Measurements from ENCODE around the gene C3orf52.

C3orf52 gene

DNA sequence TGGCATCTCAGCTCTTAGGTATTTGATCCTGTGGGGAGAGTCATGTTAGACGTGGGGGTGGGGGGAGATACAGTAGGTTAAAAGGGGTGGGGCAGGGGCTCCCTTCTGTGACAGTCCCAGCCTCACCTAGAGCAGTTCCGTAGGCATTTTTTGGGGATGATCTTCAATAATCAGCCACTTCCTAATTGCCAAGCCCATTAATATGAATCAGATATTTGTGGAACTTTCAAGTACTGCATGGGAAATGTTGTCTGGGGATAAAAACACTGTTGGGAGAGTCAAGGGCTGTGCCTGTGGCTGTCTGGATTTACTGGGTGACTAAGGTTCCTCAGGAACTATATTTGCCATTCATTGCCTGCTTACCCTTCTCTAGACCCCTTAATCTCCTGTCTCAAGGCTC is 9.5 kb downstream of the C3orf52 start:
- DNase-seq (ENCODE audit: extremely low read depth, low read depth): no peak

GRCh38 chr3:112096176-112096575 is 10.0 kb downstream of the C3orf52 start:
- TF ChIP-seq, protein P1, sequence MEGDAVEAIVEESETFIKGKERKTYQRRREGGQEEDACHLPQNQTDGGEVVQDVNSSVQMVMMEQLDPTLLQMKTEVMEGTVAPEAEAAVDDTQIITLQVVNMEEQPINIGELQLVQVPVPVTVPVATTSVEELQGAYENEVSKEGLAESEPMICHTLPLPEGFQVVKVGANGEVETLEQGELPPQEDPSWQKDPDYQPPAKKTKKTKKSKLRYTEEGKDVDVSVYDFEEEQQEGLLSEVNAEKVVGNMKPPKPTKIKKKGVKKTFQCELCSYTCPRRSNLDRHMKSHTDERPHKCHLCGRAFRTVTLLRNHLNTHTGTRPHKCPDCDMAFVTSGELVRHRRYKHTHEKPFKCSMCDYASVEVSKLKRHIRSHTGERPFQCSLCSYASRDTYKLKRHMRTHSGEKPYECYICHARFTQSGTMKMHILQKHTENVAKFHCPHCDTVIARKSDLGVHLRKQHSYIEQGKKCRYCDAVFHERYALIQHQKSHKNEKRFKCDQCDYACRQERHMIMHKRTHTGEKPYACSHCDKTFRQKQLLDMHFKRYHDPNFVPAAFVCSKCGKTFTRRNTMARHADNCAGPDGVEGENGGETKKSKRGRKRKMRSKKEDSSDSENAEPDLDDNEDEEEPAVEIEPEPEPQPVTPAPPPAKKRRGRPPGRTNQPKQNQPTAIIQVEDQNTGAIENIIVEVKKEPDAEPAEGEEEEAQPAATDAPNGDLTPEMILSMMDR (IDR thresholded peaks at IDR 0.05; ENCODE audit: low read depth, low read length): no peak
- DNase-seq (ENCODE audit: extremely low read depth, low read depth): no peak

More for the DNA sequence above, 9.5 kb downstream of the C3orf52 start:
- TF ChIP-seq, protein P1 (IDR thresholded peaks at IDR 0.05; ENCODE audit: low read depth, low read length): no peak

- DNase-seq (ENCODE audit: extremely low read depth, low read depth): peak; percentile 88
- TF ChIP-seq, protein P1 (IDR thresholded peaks at IDR 0.05; ENCODE audit: low read depth, low read length): no peak
Measured at GRCh38 chr3:112097378-112097777, 11.2 kb downstream of the C3orf52 start.

GRCh38 chr3:112101916-112102315 is 15.7 kb downstream of the C3orf52 start:
- no peak for DNase-seq (ENCODE audit: extremely low read depth, low read depth)
- TF ChIP-seq, protein P1 (IDR thresholded peaks at IDR 0.05; ENCODE audit: low read depth, low read length): no peak

- DNase-seq (ENCODE audit: extremely low read depth, low read depth): no peak
- TF ChIP-seq, protein P1 (IDR thresholded peaks at IDR 0.05; ENCODE audit: low read depth, low read length): no peak
Measured at GRCh38 chr3:112104774-112105173, 18.6 kb downstream of the C3orf52 start.

GRCh38 chr3:112109322-112109721 is 23.1 kb downstream of the C3orf52 start:
- DNase-seq (ENCODE audit: extremely low read depth, low read depth): no peak
- TF ChIP-seq, protein P1 (IDR thresholded peaks at IDR 0.05; ENCODE audit: low read depth, low read length): no peak

DNA sequence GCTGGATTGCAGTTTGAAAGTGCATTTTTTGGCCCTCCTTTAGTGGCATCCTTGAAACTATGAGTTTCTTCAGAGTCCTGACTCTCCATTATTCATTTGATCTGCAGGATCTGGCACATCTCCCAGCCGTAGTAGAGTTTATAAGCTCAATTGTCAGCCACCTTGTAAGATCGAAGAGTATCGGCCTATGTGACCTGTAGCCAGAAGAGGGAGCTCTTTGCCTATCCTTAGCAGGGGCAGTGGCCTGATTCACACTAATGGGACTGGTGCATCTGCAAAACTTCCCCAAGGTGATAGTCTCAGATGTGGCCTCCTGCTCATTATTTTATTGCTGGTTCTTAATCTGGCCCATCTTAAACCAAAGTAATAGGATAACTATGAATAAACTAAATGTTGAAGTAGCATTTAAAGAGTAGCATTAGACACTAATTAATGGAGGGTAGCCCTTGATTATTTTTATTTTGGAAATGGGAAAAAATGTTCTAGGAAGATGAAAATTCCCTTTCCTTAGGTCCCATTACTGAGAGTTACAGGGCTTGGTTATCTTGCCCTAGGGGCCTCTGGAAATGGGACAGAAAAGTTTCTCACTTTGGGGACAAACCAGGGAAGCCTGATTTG is 25.7 kb downstream of the C3orf52 start:
- TF ChIP-seq, protein P1 (IDR thresholded peaks at IDR 0.05; ENCODE audit: low read depth, low read length): peak; percentile 83
- DNase-seq (ENCODE audit: extremely low read depth, low read depth): peak; percentile 29
